K562 treated with DMSO at 1 percent for 48 hours (cell line): ENCODE results near the gene CPN1. TPM values are rescaled to one million over a fixed set of nuclear protein-coding genes. Genes with fewer than 3 reads are reported as not detected.

Experiments
- total RNA-seq: library from RNA; unstranded; fragments of 300-600 nt; gene quantifications from 2 replicates; pipeline ENCODE4 v1.2.3, GENCODE V29; 2022; ENCODE audit warnings: low replicate concordance; ENCODE audit errors: extremely low read depth

The CPN1 gene
- not detected in 2 replicates for total RNA-seq

GRCh38 chr10:100081075-100082001, at the start of gene CPN1:
Gene CPN1 (minus strand): TSS chr10:100081869. CDS start chr10:100081625, 244 bp downstream.

GRCh38 chr10:100009793-100010676, 71.6 kb downstream of the CPN1 start, which contains the start of gene DNMBP:
Gene DNMBP (minus strand): TSS chr10:100009947. CDS start chr10:99972124, 37,823 bp downstream.

Other genes starting within 250 kb of the CPN1 start
- gene DNMBP, start 71.9 kb downstream of the CPN1 start, total RNA-seq: not detected in 2 replicates
- not detected in 2 replicates for gene ERLIN1, start 104.2 kb upstream of the CPN1 start, total RNA-seq
- gene CHUK, start 147.7 kb upstream of the CPN1 start, total RNA-seq: not detected in 2 replicates
- not detected in 2 replicates for gene CWF19L1, start 185.8 kb upstream of the CPN1 start, total RNA-seq
- not detected in 2 replicates for gene BLOC1S2, start 204.8 kb upstream of the CPN1 start, total RNA-seq
- gene PKD2L1, start 248.4 kb upstream of the CPN1 start, total RNA-seq: not detected in 2 replicates